ENCODE results near the gene UGT1A7. TPM values are rescaled to one million over a fixed set of nuclear protein-coding genes. Genes with fewer than 3 reads are reported as not detected.

UGT1A7 gene
- total RNA-seq, 1 donor from 2014 or later, result not detected

- H3K36me3 Mint-ChIP-seq (ENCODE audit: insufficient read depth), result no peaks in the 10 kb centered on the region
- H3K27me3 Mint-ChIP-seq, result peaks cover 3% of the 10 kb centered on the region
- TF ChIP-seq, protein P1, sequence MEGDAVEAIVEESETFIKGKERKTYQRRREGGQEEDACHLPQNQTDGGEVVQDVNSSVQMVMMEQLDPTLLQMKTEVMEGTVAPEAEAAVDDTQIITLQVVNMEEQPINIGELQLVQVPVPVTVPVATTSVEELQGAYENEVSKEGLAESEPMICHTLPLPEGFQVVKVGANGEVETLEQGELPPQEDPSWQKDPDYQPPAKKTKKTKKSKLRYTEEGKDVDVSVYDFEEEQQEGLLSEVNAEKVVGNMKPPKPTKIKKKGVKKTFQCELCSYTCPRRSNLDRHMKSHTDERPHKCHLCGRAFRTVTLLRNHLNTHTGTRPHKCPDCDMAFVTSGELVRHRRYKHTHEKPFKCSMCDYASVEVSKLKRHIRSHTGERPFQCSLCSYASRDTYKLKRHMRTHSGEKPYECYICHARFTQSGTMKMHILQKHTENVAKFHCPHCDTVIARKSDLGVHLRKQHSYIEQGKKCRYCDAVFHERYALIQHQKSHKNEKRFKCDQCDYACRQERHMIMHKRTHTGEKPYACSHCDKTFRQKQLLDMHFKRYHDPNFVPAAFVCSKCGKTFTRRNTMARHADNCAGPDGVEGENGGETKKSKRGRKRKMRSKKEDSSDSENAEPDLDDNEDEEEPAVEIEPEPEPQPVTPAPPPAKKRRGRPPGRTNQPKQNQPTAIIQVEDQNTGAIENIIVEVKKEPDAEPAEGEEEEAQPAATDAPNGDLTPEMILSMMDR (IDR thresholded peaks at IDR 0.05; ENCODE audit: unreplicated experiment), result no peak
- H3K4me3 Mint-ChIP-seq (ENCODE audit: low read depth), result no peak overlapping the region
- H3K4me1 Mint-ChIP-seq (ENCODE audit: low read depth), result peaks cover 6% of the 10 kb centered on the region
- H3K27ac Mint-ChIP-seq, result no peak overlapping the region
- DNase-seq (ENCODE audit: low spot score, unreplicated experiment), result no peak
- H3K9me3 Mint-ChIP-seq (ENCODE audit: low read depth), result peaks cover 3% of the 10 kb centered on the region
These were observed 77.1 kb downstream of the UGT1A7 start for GRCh38 chr2:233758849-233759248.

DNA sequence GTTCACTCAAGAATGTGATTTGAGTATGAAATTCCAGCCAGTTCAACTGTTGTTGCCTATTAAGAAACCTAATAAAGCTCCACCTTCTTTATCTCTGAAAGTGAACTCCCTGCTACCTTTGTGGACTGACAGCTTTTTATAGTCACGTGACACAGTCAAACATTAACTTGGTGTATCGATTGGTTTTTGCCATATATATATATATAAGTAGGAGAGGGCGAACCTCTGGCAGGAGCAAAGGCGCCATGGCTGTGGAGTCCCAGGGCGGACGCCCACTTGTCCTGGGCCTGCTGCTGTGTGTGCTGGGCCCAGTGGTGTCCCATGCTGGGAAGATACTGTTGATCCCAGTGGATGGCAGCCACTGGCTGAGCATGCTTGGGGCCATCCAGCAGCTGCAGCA lies 78.3 kb downstream of the UGT1A7 start, which contains the start of gene UGT1A1:
Gene UGT1A1, plus strand, starts transcription at position 228 of the 400 bp plus-strand sequence. Its CDS starts 18 bp downstream, at position 246.
- Mint-ChIP-seq H3K27me3 (peaks cover 11% of the 10 kb centered on the region), H3K36me3 (ENCODE audit: insufficient read depth) (no peaks in the 10 kb centered on the region), H3K4me1 (ENCODE audit: low read depth) (peaks cover 6% of the 10 kb centered on the region), H3K9me3 (ENCODE audit: low read depth) (no peaks in the 10 kb centered on the region), H3K27ac (no peak within 1 kb of the TSS), H3K4me3 (ENCODE audit: low read depth) (no peak within 1 kb of the TSS)
- DNase-seq (ENCODE audit: low spot score, unreplicated experiment), result no peak
- TF ChIP-seq, protein P1 (IDR thresholded peaks at IDR 0.05; ENCODE audit: unreplicated experiment), result no peak

DNA sequence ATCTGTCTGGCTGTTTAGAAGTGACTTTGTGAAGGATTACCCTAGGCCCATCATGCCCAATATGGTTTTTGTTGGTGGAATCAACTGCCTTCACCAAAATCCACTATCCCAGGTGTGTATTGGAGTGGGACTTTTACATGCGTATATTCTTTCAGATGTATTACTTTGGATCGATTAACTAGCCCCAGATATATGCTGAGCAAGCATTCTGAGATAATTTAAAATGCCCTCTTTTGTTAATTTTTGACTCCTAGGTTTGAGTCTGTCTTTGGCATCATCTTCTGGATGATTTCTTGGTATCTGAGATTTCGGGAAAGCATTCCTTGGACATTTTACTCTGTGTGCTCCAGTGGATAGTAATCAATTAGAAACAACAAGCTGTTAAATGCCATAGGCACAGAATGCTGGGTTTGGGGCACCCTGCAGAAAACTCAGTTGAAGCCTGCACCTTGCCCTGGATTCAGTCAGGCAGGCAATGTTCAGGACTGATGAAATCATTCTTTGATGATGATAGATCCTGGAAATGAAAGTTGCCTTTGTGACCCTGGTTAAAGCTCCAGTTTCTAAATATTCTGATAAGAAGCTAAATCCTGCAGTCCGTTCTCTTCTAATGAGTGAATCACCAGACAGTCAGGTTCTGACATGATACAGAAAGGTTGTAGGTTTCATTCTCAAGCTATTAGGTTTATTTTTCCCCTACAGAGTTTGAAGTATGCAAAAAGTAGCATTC lies 79.5 kb downstream of the UGT1A7 start:
- H3K27me3 Mint-ChIP-seq, result peaks cover 14% of the 10 kb centered on the region

GRCh38 chr2:233764264-233764663 lies 82.6 kb downstream of the UGT1A7 start:
- Mint-ChIP-seq H3K27ac (no peak overlapping the region), H3K36me3 (ENCODE audit: insufficient read depth) (no peaks in the 10 kb centered on the region), H3K27me3 (peaks cover 22% of the 10 kb centered on the region), H3K4me1 (ENCODE audit: low read depth) (peaks cover 2% of the 10 kb centered on the region), H3K4me3 (ENCODE audit: low read depth) (no peak overlapping the region), H3K9me3 (ENCODE audit: low read depth) (no peaks in the 10 kb centered on the region)
- TF ChIP-seq, protein P1 (IDR thresholded peaks at IDR 0.05; ENCODE audit: unreplicated experiment), result no peak
- no peak for DNase-seq (ENCODE audit: low spot score, unreplicated experiment)

More for the DNA sequence above, 79.5 kb downstream of the UGT1A7 start:
- DNase-seq (ENCODE audit: low spot score, unreplicated experiment), result no peak
- H3K9me3 Mint-ChIP-seq (ENCODE audit: low read depth), result no peaks in the 10 kb centered on the region
- no peaks in the 10 kb centered on the region for H3K36me3 Mint-ChIP-seq (ENCODE audit: insufficient read depth)
- H3K4me3 Mint-ChIP-seq (ENCODE audit: low read depth), result no peak overlapping the region
- no peak overlapping the region for H3K27ac Mint-ChIP-seq
- TF ChIP-seq, protein P1 (IDR thresholded peaks at IDR 0.05; ENCODE audit: unreplicated experiment), result no peak
- H3K4me1 Mint-ChIP-seq (ENCODE audit: low read depth), result peaks cover 6% of the 10 kb centered on the region

DNA sequence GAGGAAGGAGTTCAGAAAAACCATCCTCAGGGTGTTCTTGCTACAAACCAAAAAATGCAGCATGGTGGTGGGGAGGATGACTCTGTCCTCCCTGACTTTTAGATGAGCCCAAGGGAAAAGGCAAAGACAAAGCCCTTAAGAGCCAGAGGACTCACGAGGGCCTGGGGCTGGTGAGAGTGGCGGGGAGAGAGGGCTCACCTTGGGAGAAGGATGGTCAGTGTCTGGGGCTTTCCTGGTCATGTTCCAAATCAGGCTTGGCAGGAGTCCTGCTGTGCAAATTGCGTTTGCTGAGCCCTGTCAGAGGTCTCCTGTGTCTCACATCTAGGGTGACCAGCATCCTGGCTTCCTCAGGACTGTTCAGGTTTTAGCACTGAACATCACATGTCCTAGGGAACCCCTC lies 83.1 kb downstream of the UGT1A7 start:
- Mint-ChIP-seq H3K27me3 (peaks cover 23% of the 10 kb centered on the region), H3K4me3 (ENCODE audit: low read depth) (no peak overlapping the region), H3K9me3 (ENCODE audit: low read depth) (no peaks in the 10 kb centered on the region), H3K36me3 (ENCODE audit: insufficient read depth) (no peaks in the 10 kb centered on the region), H3K27ac (no peak overlapping the region), H3K4me1 (ENCODE audit: low read depth) (peaks cover 2% of the 10 kb centered on the region)
- TF ChIP-seq, protein P1 (IDR thresholded peaks at IDR 0.05; ENCODE audit: unreplicated experiment), result no peak
- no peak for DNase-seq (ENCODE audit: low spot score, unreplicated experiment)

Data from progenitor cell of endocrine pancreas (in vitro differentiated cells).